ENCODE results near the gene MAPK1. TPM values are rescaled to one million over a fixed set of nuclear protein-coding genes. Genes with fewer than 3 reads are reported as not detected.
"Not testable (repeated sequence)": the region's sequence is repeated elsewhere in the genome, so short reads cannot be mapped to it uniquely, and the experiment has no call there.

The MAPK1 gene
- total and polyA plus RNA-seq, 9 of the 15 experiments (the other 6 are each of a cell fraction or from before 2014, with no cell fraction given), result 46.3 to 575 (median 283) TPM

DNA sequence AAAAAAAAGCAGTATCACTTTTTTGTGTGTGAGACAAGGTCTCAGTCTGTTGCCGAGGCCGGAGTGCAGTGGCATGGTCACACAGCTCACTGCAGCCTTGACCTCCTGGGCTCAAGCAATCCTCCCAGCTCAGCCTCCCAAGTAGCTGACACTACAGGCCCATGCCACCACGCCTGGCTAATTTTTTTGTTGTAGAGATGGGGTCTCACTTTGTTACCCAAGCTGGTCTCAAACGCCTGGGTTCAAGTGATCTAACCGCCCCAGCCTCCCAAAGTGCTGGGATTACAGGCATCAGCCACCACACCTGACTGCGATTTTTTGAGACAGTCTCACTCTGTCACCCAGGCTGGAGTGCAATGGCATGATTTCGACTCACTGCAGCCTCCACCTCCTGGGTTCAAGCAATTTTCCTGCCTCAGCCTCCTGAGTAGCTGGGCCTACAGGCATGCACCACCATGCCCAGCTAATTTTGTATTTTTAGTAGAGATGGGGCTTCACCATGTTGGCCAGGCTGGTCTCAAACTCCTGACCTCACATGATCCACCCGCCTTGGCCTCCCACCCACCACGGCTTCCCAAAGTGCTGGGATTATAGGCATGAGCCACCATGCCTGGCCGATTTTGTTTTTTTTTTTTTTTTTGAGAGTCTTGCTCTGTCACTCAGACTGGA, 147.1 kb downstream of the MAPK1 start:
- 22% methylated on average over 10 of the region's 10 CpGs for WGBS (ENCODE audit: insufficient coverage, low coverage, missing lambda C conversion rate)
- TF ChIP-seq, protein P1, sequence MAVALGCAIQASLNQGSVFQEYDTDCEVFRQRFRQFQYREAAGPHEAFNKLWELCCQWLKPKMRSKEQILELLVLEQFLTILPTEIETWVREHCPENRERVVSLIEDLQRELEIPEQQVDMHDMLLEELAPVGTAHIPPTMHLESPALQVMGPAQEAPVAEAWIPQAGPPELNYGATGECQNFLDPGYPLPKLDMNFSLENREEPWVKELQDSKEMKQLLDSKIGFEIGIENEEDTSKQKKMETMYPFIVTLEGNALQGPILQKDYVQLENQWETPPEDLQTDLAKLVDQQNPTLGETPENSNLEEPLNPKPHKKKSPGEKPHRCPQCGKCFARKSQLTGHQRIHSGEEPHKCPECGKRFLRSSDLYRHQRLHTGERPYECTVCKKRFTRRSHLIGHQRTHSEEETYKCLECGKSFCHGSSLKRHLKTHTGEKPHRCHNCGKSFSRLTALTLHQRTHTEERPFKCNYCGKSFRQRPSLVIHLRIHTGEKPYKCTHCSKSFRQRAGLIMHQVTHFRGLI (CRISPR knock-in tag; IDR thresholded peaks at IDR 0.05), result 0 out of 2 replicates have a peak, but pooled peaks have one; percentile 13
- TF ChIP-seq, protein P2, sequence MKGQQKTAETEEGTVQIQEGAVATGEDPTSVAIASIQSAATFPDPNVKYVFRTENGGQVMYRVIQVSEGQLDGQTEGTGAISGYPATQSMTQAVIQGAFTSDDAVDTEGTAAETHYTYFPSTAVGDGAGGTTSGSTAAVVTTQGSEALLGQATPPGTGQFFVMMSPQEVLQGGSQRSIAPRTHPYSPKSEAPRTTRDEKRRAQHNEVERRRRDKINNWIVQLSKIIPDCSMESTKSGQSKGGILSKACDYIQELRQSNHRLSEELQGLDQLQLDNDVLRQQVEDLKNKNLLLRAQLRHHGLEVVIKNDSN (CRISPR knock-in tag; IDR thresholded peaks at IDR 0.05), result peak; percentile 52; the same call in 1 of the 2 replicates
- TF ChIP-seq PURB (CRISPR knock-in tag; IDR thresholded peaks at IDR 0.05; ENCODE audit: low read depth), result peak; percentile 83; the same call in 1 of the 2 replicates
- 0 out of 2 replicates have a peak, but pooled peaks have one; percentile 36 for TF ChIP-seq ZNF3 (CRISPR knock-in tag; IDR thresholded peaks at IDR 0.05)
- TF ChIP-seq ZNF384 (IDR thresholded peaks at IDR 0.05; ENCODE audit: low read depth, low read length), result 0 out of 2 replicates have a peak, but pooled peaks have one; percentile 27
- TF ChIP-seq, protein P3, sequence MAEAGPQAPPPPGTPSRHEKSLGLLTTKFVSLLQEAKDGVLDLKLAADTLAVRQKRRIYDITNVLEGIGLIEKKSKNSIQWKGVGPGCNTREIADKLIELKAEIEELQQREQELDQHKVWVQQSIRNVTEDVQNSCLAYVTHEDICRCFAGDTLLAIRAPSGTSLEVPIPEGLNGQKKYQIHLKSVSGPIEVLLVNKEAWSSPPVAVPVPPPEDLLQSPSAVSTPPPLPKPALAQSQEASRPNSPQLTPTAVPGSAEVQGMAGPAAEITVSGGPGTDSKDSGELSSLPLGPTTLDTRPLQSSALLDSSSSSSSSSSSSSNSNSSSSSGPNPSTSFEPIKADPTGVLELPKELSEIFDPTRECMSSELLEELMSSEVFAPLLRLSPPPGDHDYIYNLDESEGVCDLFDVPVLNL (CRISPR knock-in tag; IDR thresholded peaks at IDR 0.05; ENCODE audit: low read depth), result 0 out of 2 replicates have a peak, but pooled peaks have one; percentile 48
- TF ChIP-seq, protein P4, sequence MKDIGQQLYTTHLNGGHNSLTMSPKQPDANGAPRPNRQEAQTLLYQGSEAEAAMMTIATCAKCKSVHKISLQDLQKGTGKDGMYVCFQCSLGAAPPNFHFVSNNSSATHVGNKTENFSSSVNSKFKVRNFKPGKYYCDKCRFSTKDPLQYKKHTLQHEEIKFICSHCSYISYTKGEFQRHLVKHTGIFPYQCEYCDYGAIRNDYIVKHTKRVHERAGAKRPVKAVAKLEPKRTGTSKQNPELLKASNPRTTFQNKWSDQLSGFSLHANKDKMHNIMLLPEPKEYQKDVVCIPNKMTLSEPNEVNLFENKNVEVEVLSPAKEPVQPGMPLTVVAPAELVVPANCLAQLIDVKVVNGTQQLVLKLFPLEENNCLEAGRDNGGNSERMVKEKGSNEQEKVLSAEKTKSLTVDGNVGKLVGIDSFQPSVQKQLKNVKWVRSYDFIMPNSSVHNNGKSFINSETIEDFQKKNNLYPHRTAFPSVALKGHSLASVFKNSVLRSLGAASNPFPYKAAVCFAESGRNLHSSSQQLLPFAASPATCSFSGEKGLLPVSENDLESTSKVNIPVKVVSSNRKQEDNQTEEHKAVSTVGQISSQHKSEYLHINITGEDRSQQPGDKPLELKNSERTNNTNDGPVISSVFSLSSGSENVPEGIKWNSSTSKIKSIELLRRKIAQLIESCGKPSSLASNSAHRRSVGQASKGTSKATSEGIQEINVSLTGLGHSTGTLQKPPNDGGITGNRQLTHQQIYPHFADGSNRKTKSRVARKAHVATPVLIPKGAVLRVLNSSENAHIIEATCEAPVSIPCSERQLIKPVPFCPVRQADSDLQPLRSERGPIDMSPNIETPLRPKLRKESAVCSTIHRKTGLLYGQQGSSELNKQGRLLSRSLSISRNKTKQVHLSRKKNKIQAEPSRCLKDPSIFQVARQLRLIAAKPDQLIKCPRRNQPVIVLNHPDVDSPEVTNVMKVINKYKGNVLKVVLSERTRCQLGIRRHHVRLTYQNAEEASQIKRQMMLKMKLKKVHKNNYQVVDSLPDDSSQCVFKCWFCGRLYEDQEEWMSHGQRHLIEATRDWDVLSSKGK (CRISPR knock-in tag; IDR thresholded peaks at IDR 0.05), result 0 out of 2 replicates have a peak, but pooled peaks have one; percentile 67
- 0 out of 2 replicates have a peak, but pooled peaks have one; percentile 19 for TF ChIP-seq CEBPG (CRISPR knock-in tag; IDR thresholded peaks at IDR 0.05)
- not testable (repeated sequence) for TF ChIP-seq CEBPG (tag; conservative IDR thresholded peaks at IDR 0.05 in 1 of 2, IDR thresholded peaks at IDR 0.05 in 1 of 2)
- 0 out of 2 replicates have a peak, but pooled peaks have one; percentile 49 for TF ChIP-seq ZNF717 (CRISPR knock-in tag; IDR thresholded peaks at IDR 0.05)
- peak; percentile 74; the same call in 1 of the 2 replicates for TF ChIP-seq FOXP1 (CRISPR knock-in tag; IDR thresholded peaks at IDR 0.05)
- 0 out of 2 replicates have a peak, but pooled peaks have one; percentile 46 for TF ChIP-seq ZNF263 (CRISPR knock-in tag; IDR thresholded peaks at IDR 0.05; ENCODE audit: borderline replicate concordance)

More for the DNA sequence above, 147.1 kb downstream of the MAPK1 start:
- H3K36me3 ChIP-seq (ENCODE audit: control insufficient read depth, insufficient read depth, low read length); BruUV-seq (replicated peaks); H3K9me1 ChIP-seq (ENCODE audit: control insufficient read depth, insufficient read depth, low read length); FAIRE-seq; ATAC-seq; H3K79me2 ChIP-seq (ENCODE audit: control insufficient read depth, insufficient read depth, low read length); intact Hi-C loops (cut with micrococcal nuclease); H3K9ac ChIP-seq (ENCODE audit: insufficient read depth in 1 of 2, low read depth in 2 of 2, low read length in 2 of 2); H3K4me3 ChIP-seq; DNase-seq (ENCODE audit: extremely low read depth in 1 of 4, low spot score in 3 of 4); H3K27ac ChIP-seq (ENCODE audit: extremely low read depth, low read depth, low read length); H4K20me1 ChIP-seq (replicated peaks; ENCODE audit: control insufficient read depth, insufficient read depth, low read length); in situ Hi-C loops (cut with MboI); H3K4me1 ChIP-seq (replicated peaks in 1 of 2; ENCODE audit: control insufficient read depth in 2 of 2, insufficient read depth in 2 of 2, low read length in 2 of 2); H3K9me3 ChIP-seq (replicated peaks; ENCODE audit: control insufficient read depth, insufficient read depth, low read depth, low read length); H2AFZ ChIP-seq (ENCODE audit: low read depth, low read length); H3K4me2 ChIP-seq (ENCODE audit: insufficient read depth, low read length): not testable (repeated sequence)
- ChIA-PET POLR2A (interaction anchor here (0.5 to 5.0 kb wide), 14 partner anchors 13 to 225 kb away, joined by 3 to 26 read pairs (median 4); partner anchors contain the start of genes MAPK1 and YPEL1), CTCF (ENCODE audit: low intra/inter-chr PET ratio) (interaction anchor here (0.6 kb wide), 1 partner anchor 49 kb away, joined by 4 read pairs; no protein-coding TSS in a partner anchor)
- H3K27me3 ChIP-seq (ENCODE audit: control insufficient read depth in 2 of 2, insufficient read depth in 2 of 2, low read length in 2 of 2), result peaks cover 21 to 55% of the 10 kb centered on the region in 2 experiments
